GM21786 (cell line): ENCODE data around the gene CCNH.

Source experiments
- ATAC-seq: cut with Tn5 transposase; IDR thresholded peaks from one replicate; pipeline ENCODE4 v1.9.1; 2021; ENCODE audit not compliant: unreplicated experiment

The CCNH gene

DNA sequence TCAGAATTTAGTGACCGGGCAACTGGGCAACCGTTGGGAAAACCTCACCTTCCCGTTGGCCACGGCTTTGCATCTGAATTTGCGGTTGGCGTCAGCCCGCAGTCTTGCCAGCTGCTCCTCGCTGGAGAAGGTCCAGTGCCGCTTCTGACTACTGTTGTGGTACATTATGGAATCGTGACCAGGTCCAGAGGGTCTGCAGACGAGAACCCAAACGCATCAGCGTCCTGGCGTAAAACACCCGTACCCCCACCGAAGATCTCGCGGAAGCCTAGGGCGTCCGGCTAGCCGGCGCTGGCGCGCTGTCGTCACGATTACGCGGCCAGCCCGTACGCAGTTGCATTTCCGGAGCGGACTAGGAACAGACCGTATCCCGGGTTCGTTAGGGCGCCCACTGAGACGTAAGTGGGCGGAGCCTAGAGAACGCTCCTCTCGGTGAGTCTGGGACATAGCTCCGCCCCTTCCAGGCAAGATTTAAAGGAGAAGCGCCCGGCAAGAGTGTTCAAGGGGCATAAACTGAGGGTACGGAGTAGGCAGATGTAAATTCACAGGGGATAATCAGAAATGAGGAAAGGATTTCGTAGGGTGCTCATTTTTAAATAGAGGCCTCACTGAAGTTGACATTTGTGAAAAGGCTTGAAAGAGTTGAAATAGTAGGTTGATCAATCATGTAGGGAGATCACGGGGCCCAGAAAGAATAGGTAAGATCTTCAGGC lies at the start of gene CCNH:
CCNH (minus strand) TSS at position 301 of the 713 bp plus-strand sequence; CDS start at position 165, 136 bp downstream.
- ATAC-seq, result peak; percentile 99

DNA sequence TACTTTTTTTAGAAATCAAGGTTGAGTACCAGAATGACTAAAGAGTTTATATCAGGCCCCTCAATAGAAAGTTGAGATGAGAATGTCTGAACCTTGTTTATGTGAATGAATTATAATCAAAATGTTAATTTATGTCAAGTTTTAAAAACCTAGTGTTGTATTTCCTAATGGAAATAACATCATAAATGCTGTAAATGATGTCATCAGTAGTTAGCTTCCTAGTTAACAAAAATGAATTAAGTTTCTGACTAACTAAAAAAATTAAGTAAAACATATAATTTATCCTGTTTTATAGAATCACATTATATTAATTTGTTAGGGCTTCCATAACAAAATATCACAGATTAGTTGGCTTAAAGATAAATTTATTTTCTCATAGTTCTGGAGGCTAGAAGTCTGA lies 45.0 kb upstream of the CCNH start:
- no peak for ATAC-seq

DNA sequence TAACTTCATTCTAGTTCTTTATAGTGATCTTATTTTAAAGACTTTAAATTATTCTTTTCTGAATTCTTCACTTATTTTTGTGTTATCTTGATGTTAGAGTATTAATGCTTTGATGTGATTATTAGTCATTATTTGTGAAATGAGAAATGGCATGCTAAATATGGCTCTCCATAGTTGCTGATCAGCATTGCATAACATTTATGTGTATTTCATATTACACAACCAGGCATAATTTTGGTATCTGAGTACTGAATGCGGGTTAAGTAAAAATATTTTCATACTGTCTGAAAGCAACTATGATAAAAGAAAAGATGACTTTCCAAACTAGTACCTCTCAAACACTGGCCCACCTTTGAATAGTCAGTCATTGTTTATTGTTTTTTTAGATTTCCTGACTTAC lies 41.1 kb upstream of the CCNH start:
- ATAC-seq, result no peak

DNA sequence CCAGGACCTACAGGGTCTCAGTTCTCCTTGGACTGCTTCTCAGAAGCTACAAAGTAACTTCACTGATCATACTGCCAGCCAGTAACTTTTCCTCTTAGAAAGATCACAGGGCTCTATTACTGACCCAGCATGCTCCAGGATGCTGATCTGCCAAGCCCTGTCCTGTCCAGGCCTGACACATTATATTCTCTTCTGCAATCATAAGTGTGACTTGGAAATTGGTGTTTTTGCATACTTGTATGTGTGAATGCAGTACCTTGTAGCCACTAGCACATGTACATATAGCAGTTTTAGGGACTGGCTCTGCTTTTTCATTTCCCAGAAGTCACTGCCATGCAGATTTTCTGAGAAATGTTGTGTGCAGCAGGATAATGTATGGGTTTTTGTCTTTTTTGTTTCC lies 40.1 kb upstream of the CCNH start:
- ATAC-seq, result no peak

DNA sequence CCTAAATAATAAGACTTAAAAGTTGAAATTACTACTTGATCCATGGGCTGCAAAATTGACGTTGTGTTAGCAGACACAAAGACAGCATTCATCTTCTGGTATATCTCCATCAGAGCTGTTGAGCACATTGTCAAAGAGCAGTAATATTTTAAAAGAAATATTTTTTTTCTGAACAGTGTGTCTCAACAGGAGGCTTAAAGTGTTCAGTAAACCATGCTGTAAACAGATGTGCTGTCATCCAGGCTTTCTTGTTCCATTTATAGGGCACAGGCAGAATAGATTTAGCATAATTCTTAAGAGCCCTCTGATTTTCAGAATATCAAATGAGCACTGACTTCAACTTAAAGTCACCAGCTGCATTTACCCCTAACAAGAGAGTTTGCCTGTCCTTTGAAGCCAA lies 29.7 kb upstream of the CCNH start:
- ATAC-seq, result no peak

DNA sequence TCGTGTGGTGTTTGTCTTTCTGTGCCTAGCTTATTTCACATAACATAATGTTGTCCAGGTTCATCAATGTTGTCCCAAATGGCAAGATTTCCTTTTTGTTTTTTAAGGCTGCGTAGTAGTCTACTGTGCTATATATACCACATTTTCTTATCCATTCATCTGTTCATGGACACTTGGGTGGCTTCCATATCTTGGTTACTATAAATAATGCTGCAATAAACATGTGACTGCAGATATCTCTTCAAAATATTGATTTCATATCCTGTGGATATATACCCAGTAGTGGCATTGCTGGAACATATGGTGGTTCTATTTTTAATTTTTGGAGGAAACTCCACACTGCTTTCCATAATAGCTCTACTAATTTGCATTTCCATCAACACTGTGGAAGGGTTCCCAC lies 25.5 kb upstream of the CCNH start:
- ATAC-seq, result no peak

DNA sequence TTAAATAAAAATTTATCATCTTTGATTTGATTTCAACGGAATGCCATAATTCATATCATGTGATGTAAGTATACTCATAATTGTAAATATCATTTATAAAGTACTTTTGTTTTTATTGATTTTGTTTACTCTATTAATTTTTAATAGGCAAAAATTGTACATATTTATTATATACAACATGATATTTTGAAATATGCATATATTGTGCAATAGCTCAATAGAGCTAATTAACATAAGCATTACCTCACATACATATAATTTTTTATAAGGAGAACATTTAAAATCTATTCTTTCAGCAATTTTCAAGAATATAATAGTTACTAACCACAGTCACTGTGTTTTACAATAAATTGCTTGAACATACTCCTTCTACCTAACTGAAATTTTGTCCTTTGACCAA lies 25.0 kb upstream of the CCNH start:
- ATAC-seq, result no peak

DNA sequence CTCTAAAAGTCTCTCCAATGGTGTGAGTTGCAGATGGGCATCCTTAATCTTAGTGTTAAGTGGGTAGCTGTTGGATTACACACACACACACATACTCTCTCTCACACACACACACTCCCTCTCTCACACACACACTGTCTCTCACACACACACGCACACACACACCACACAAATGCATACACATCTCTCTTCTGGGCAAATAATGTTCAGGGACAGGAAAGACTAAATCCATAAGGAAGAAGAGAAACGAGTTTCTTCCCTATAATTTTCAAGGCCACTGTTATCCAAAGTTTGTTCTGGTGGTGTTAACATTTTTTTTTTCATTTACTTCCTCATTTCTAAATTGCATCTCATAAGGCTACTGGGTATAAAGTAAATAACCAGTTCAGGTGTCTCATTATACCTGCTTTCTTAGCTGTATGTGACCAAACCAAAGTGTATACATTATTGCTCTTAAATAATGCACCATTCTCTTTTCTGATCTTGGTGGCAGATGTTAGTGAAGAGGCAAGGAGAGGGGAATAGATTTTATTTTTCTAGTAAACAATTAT lies 22.5 kb upstream of the CCNH start:
- no peak for ATAC-seq

DNA sequence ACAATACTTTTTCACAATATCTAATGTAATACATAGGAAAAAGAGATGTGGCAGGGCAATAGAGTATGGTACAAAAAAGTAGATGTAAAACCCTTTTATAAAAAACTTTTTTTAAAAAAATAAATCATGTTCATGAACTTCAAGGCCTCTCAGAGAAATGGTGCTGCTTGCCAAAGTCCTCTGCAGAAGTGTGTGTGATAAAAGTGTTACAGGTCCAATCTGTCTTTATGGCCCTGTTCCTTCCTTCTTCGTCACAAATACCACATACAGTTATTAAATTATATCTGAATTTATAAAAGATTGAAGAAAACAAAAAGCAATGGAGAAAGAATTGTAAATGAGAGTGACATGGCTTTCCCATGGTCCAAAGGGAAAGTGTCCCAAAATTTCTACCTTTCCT lies 21.7 kb upstream of the CCNH start:
- ATAC-seq, result no peak

DNA sequence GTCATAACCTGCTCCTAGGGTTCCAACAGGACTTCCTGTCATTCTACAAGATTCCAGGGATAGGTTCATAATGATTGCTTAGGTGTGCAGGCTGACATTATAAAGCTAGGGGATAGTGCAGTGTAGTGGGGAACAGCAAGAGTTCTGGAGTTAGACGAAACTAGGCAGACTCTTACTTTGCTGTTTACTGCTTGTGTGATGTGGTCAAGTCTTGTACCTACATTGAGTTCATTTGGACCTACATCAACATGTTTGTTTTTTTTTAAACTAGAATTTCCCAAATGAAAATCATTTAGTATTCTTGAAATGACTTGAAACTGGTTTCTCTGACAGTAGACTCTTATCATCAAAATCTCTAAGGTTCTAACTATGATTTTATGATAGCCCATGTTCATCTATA lies 21.2 kb upstream of the CCNH start:
- no peak for ATAC-seq

DNA sequence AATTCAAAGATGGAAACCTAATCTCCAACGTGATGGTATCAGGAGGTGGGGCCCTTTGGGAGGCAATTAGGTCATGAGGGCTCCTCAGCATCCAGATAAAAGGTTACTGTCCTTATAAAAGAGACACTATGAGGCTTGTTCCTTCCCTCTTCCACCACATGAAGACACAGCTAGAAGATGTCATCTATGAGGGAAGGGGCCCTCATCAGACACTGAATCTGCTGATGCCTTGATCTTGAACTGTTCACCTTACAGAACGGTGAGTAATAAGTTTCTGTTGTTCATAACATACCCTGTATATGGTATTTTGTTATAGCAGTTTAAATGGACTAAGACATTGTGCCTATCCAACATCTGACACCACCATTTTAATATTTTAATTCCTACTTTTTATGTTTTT lies 19.7 kb upstream of the CCNH start:
- ATAC-seq, result no peak

DNA sequence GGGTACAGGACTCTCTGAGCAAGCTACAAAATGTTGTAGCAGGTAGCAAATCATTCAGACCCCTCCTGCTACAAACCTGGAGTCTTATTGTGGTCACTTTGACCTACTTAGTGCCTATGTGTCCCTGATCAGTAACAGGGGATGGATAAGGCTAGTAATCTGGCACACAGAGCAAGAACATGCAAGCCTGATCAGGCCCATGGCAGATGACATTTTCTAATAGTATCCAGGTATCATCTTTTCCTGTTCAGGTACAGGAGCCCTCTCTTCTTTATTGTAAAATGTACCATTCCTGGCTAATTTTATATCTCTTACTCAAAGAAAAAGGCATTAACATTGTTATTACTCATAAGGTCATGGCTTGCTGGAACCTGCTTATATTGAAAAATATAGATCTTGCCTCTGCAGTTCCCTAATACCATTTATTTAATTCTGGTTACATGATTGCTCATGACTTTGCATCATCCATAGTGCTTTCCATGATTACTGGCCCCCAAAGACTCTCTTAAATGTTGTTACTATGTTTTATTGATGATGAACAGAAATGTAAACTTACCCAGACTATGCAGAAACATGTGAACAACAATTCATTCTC lies 18.2 kb upstream of the CCNH start:
- no peak for ATAC-seq

DNA sequence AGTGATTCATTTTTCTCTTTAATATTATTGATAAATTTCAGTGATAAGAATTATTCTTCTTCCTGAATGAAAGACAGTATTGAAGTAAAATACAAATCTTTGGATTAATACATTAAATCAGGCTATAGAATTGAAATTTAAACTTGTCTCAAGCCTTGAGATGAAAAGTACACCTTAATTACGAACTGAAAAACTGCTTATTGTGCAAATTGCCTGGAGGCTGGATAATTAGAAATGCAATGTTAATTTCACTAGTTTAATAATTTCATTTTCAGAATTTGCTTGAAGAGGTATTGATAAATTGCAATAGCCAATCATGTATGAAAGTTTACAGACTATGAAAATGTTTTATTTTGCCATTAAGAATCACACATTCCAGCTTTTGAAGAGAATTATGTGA lies 11.0 kb upstream of the CCNH start:
- ATAC-seq, result no peak

DNA sequence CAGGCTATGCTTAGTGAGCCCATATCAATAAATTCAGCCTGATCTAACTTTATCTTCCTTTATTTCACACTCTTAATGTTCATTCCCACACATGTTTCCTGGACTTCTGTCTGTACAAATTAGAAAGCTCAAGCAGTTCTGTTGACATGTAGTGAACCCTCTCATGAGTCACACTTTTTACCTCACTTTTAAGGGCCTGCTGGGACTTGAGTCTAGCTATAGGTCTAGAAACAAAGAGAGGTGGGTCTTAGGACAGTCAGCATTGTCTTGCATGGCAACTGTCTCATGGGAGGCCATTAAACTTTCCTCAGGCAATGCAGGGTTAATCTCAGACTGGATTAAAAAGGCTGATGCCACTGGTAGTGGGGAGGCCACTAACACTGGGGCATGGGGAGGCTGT lies 8.6 kb upstream of the CCNH start:
- no peak for ATAC-seq

DNA sequence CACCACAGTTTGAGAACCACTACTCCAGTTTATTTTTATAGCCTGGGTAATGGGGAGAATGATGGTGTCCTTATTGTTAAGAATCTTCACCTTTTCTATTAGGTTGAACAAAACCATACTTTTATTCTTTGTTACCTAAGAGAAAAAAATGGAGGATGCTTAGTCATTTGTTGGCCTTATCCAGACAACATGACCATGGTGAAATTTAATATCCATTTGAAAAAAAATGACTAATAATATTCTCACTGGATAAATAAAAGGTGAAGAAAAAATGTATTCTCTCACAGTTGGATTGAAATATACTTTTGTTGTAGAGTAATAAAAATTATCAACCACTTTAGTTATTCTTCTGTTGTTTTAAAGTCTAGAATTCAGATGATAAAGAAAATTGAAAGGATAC lies 5.8 kb upstream of the CCNH start:
- ATAC-seq, result no peak

DNA sequence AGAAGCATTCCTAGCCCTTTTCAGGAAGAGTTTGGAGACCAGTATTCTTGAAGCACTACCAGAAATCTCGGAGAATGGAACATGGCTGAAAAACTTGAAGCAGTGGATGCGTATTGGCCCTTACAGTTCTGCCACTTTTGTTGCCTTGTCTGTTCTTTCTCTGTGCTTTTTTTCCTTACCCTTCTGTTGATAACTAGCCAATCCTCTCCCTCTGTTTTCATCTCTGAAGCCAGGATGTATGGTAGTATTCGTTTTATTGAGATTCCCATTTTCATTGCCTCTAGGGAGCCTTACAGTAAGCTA lies 564 bp upstream of the CCNH start:
- ATAC-seq, result no peak

DNA sequence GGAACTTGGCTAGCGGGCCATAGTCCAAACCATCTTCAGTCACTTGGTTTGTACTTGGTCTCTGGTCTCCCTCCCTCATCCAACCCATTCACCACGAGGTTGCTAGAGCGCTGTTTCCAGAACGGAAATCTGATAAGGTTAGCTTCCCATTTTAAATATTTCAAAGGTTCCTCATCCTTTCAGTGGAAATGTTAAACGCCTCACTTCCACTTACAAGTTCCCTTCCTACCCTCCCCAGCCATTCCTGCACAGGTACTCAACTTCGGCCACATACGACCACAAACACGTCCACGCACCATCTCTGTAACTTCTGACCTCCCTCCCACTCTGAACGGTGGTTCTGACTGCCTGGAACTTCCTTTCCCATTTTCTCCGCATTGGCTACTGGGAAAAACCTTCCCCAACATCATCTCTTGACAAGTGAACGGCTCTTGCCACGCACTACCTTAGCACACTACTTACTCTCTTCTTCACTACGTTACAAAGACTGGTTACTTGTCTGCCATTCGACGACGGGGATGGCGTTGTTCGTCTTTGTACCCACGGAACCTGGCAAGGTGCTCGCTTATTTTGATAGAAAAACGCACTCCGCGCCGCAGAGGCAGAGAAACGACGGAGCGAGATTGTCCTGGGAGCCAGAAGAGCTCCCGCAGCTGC lies 629 bp downstream of the CCNH start:
- peak; percentile 7 for ATAC-seq

DNA sequence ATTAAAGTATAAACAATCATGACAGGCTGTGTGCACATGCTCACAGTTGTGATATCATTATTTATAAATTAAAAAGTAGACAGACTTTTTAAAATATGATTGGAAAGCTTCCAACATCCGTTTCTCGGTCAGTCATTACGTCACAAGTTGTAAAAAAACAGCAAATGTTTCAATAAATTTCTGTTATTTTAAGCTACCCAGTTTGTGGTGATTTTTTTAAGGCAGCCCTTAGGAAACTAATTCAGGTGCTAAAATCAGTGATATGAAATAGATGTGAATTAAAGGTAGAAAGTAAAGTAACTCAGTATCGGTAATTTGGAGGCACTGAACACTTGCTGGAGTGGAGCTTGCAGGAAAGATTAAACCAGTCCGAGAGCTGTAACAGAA lies 1.2 kb downstream of the CCNH start:
- no peak for ATAC-seq

DNA sequence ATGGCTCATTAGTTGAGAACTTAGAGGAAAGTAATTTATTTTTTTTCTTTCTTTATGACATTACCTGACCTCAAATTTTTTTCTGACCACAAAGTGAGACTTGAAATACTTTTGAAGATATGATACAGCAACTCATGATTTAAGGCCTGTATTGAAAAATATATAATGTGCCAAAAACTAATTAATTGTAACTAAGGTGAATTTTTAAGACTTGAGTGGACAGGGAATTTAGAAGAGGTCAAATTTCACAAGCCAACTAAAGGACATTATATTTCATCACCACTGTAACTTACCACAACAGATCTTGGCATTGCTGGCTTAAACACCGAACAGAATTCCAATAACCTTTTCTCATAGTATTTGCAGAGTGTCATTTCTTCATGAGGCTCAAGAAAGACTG lies 1.8 kb downstream of the CCNH start:
- no peak for ATAC-seq

DNA sequence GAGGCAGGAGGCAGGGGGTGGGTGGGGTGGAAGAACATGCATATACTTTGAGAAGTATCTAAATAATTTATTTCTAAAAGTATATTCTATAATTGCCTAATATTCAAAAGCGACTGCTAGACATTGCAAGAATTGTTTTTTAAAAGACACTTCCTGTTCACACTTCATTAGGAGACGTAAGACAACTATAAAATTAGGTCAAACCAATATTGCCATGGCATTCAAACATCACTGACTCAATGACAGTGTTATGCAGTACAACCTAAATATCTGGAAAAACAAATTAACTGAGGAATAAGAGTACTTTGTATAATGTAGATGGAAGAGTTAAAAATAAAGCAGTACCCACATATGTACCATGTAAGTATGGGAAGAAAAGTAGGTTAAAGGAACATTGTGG lies 4.5 kb downstream of the CCNH start:
- no peak for ATAC-seq

DNA sequence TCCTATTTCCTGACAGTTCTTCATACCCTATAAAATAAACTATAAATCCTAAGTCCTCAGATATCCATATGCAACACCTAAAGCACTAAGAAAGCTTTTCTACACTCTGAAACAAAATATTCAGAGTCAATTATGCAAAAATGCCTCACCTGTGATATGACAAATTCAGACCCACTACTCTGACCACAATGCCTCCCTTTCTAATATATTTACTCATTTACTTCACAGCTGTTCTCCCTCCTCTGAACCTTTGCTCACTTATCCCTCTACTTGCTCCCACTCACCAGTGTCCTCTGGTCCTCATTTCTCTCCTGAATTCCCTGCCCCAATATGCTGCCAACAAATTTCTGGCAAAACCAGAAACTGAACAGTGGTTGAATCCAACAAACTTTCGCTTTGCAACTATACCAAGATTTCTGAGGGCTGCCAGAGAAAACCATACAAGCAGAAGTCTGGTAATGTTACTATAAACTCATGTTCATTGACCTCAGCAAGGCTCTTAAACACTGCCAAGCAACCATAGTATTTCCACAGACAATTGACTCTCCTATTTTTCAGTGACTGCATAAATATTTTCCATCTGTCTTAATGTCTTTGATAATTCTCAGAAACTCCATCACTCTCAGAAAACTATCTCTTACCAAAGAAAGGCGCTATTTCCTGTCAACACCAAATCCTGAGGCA lies 7.1 kb downstream of the CCNH start:
- ATAC-seq, result no peak

DNA sequence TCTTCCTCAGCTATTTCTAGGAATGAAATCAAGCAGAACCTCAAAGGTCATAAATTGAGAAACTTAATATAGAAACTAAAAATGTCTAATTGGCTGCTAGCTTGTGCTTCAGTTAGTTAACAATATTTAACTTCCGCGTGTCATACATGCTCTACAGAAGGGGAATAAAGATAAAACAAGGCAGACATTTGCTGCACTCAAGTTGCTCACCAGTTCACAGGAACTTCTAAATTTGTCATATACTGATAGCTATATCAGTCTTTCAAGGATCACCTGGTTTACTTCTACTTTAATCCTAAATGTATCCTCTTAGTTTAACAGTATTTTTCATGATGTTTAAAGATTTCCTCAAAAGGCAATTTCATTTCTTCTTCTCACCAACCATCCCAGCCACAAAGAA lies 8.4 kb downstream of the CCNH start:
- no peak for ATAC-seq
